Measurements from ENCODE around the gene BBOX1.

DNA sequence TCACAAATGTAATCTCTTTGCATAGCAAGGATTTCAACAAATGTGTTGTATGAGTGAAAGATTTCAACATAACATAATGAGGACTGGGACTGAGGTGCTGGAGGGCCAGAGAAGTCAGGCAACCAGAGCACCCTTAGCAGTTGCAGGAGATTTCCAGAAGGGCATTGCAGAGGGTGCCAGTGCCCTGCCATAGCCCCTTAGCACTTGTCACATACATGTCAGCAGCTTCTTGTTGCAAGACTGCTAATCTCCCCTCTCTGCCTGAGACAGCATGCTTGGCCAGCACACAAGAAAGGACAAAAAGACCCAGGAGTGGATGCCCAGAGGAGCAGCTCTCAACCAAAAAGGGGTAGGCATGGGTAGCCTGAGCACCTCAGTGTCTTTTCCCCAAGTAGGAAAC lies 43.2 kb downstream of the BBOX1 start:
- TF ChIP-seq, protein P1, sequence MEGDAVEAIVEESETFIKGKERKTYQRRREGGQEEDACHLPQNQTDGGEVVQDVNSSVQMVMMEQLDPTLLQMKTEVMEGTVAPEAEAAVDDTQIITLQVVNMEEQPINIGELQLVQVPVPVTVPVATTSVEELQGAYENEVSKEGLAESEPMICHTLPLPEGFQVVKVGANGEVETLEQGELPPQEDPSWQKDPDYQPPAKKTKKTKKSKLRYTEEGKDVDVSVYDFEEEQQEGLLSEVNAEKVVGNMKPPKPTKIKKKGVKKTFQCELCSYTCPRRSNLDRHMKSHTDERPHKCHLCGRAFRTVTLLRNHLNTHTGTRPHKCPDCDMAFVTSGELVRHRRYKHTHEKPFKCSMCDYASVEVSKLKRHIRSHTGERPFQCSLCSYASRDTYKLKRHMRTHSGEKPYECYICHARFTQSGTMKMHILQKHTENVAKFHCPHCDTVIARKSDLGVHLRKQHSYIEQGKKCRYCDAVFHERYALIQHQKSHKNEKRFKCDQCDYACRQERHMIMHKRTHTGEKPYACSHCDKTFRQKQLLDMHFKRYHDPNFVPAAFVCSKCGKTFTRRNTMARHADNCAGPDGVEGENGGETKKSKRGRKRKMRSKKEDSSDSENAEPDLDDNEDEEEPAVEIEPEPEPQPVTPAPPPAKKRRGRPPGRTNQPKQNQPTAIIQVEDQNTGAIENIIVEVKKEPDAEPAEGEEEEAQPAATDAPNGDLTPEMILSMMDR (IDR thresholded peaks at IDR 0.05): no peak
- TF ChIP-seq POLR2A (IDR thresholded peaks at IDR 0.05) (no peak), EP300 (IDR thresholded peaks at IDR 0.05) (no peak)
